GM12878 (cell line): ENCODE data around the gene ADAMTSL2.

Source experiments
- EZH2 ChIP-seq: IDR thresholded peaks from 2 replicates; pipeline ENCODE4 v1.6.1; 2012; ENCODE audit warnings: low read depth, mild to moderate bottlenecking, control low read depth, inconsistent platforms, low read length, borderline replicate concordance; ENCODE audit not compliant: control insufficient read depth
- HCFC1 ChIP-seq: fragments of 150-350 bp; IDR thresholded peaks from 2 replicates; pipeline ENCODE4 v1.6.1; 2014; ENCODE audit warnings: low read length
- HDAC6 ChIP-seq: fragments of 200-600 bp; sonication (generic); IDR thresholded peaks from one replicate; pipeline ENCODE4 v1.8.0; 2017; ENCODE audit warnings: antibody characterized with exemption; ENCODE audit not compliant: unreplicated experiment
- JUND ChIP-seq: IDR thresholded peaks from 2 replicates; pipeline ENCODE4 v1.6.1; 2012; ENCODE audit warnings: low read depth, mild to moderate bottlenecking, low read length, improper control_type of control experiment, moderate library complexity
- KAT2A ChIP-seq: conservative IDR thresholded peaks from 2 replicates; pipeline ENCODE4 v1.6.1; 2011; ENCODE audit warnings: low read depth, low read length; ENCODE audit not compliant: control insufficient read depth
- NRF1 ChIP-seq: conservative IDR thresholded peaks from 2 replicates; pipeline ENCODE4 v1.6.1; 2011; ENCODE audit warnings: mild to moderate bottlenecking, low read depth, low read length, improper control_type of control experiment
- POLR2AphosphoS5 ChIP-seq: IDR thresholded peaks from 2 replicates; pipeline ENCODE4 v1.6.1; 2011; ENCODE audit warnings: mild to moderate bottlenecking, low read length, inconsistent platforms
- RAD51 ChIP-seq: fragments of 450-650 bp; IDR thresholded peaks from 2 replicates; pipeline ENCODE4 v1.6.1; 2016; ENCODE audit warnings: moderate library complexity, mild to moderate bottlenecking, inconsistent platforms
- SUZ12 ChIP-seq: fragments of 200-600 bp; sonication (generic); IDR thresholded peaks from one replicate; pipeline ENCODE4 v1.6.1; 2018; ENCODE audit warnings: antibody characterized with exemption, mild to moderate bottlenecking; ENCODE audit not compliant: unreplicated experiment
- TF ChIP-seq, protein P1 (sequence below): IDR thresholded peaks from 2 replicates; pipeline ENCODE4 v1.6.1; 2012; ENCODE audit warnings: mild to moderate bottlenecking, low read depth, low read length
- TF ChIP-seq, protein P2 (sequence below): IDR thresholded peaks from 2 replicates; pipeline ENCODE4 v1.6.1; 2012; ENCODE audit warnings: low read length, inconsistent platforms

DNA sequence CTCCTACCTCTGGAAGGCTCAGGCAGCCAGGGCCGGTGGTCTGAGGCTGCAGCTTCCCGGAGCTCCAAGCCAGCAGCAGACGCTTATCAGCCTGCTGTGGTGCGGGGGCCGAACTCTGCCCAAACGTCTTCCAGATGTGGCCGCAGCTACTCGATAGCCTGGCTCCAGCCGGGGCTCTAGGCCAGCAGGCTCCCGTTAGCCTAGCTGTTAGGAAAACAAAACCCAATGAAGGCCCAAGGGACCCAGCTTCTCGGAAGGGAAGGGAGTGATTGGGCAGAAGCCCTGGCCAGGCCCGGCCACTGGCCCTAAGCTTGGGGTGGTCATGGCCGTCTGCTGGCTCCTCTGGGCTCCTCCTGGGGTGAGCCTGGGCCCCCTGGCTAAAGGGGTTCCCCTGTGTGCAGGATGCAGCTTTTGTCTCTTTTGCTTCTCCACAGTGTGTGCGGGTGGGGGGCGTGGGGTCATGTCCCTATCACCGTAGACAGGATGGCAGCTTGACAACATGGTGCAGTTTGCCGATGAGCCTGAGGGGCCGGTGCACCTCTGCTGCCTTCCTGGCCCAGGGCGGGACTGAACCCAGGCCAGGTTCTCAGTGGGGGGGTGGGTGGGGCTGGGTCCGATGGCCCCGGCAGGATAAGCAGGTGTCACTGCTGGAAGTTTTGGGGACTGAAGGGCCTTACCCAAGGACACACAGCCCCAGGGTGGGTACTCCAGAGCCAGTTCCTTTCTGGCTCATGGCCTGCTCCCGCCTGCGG is 28.4 kb upstream of the ADAMTSL2 start:
- TF ChIP-seq, protein P1, sequence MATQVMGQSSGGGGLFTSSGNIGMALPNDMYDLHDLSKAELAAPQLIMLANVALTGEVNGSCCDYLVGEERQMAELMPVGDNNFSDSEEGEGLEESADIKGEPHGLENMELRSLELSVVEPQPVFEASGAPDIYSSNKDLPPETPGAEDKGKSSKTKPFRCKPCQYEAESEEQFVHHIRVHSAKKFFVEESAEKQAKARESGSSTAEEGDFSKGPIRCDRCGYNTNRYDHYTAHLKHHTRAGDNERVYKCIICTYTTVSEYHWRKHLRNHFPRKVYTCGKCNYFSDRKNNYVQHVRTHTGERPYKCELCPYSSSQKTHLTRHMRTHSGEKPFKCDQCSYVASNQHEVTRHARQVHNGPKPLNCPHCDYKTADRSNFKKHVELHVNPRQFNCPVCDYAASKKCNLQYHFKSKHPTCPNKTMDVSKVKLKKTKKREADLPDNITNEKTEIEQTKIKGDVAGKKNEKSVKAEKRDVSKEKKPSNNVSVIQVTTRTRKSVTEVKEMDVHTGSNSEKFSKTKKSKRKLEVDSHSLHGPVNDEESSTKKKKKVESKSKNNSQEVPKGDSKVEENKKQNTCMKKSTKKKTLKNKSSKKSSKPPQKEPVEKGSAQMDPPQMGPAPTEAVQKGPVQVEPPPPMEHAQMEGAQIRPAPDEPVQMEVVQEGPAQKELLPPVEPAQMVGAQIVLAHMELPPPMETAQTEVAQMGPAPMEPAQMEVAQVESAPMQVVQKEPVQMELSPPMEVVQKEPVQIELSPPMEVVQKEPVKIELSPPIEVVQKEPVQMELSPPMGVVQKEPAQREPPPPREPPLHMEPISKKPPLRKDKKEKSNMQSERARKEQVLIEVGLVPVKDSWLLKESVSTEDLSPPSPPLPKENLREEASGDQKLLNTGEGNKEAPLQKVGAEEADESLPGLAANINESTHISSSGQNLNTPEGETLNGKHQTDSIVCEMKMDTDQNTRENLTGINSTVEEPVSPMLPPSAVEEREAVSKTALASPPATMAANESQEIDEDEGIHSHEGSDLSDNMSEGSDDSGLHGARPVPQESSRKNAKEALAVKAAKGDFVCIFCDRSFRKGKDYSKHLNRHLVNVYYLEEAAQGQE, result no peak
- TF ChIP-seq, protein P2, sequence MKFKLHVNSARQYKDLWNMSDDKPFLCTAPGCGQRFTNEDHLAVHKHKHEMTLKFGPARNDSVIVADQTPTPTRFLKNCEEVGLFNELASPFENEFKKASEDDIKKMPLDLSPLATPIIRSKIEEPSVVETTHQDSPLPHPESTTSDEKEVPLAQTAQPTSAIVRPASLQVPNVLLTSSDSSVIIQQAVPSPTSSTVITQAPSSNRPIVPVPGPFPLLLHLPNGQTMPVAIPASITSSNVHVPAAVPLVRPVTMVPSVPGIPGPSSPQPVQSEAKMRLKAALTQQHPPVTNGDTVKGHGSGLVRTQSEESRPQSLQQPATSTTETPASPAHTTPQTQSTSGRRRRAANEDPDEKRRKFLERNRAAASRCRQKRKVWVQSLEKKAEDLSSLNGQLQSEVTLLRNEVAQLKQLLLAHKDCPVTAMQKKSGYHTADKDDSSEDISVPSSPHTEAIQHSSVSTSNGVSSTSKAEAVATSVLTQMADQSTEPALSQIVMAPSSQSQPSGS, result no peak
- no peak for TF ChIP-seq SUZ12
- TF ChIP-seq JUND, result no peak
- TF ChIP-seq POLR2AphosphoS5, result no peak
- TF ChIP-seq EZH2, result no peak
- no peak for TF ChIP-seq KAT2A
- no peak for TF ChIP-seq HCFC1
- TF ChIP-seq HDAC6, result no peak
- TF ChIP-seq NRF1, result no peak
- TF ChIP-seq RAD51, result no peak
